NCI-H146 treated with DMSO at 0.1 percent for 48 hours (cell line): Measurements from ENCODE around the gene SLC26A2.
"Not testable (repeated sequence)": the region's sequence is repeated elsewhere in the genome, so short reads cannot be mapped to it uniquely, and the experiment has no call there.

Experiments
- DNase-seq: peaks from one replicate; lab custom pipeline; 2025; ENCODE audit not compliant: unreplicated experiment; lab: John Stamatoyannopoulos, UW

The SLC26A2 gene

GRCh38 chr5:149936700-149937091 is 23.9 kb upstream of the SLC26A2 start:
- no peak for DNase-seq

DNA sequence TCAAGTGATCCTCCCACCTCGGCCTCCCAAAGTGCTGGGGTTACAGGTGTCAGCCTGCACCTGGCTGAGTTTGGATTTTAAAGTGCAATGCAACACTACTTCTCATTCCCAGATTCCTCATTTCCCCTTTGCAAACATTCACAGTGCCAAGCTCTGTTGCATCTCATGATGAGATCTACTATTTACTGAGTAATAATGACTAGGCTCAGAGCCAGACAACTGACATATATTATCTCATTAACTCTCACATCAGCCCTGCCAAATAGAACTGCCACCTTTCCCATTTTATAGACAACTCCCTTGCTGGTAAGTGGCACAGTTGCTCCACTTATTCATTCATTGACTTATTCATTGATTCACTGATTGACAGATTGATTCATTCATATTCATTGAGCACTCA is 22.9 kb upstream of the SLC26A2 start:
- DNase-seq, result peak; percentile 67

DNA sequence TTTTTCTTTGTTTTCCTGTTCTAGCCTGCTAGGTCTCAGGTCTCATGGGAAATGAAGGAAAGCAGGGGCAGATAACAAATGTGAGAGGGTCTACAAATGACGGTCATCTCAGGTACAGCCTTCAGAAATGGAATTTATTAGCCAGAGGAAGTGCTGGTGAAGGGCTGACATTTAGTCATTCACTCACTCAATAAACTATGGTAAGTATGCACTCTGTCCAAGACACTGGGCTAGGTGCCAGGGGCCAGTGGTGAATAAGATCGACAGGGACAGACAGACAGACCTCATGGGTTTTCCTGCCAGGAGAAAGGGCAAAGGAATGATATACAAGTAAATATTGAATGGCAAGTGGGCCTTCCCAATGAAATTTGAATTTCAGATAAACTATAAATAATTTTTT is 22.3 kb upstream of the SLC26A2 start:
- no peak for DNase-seq

DNA sequence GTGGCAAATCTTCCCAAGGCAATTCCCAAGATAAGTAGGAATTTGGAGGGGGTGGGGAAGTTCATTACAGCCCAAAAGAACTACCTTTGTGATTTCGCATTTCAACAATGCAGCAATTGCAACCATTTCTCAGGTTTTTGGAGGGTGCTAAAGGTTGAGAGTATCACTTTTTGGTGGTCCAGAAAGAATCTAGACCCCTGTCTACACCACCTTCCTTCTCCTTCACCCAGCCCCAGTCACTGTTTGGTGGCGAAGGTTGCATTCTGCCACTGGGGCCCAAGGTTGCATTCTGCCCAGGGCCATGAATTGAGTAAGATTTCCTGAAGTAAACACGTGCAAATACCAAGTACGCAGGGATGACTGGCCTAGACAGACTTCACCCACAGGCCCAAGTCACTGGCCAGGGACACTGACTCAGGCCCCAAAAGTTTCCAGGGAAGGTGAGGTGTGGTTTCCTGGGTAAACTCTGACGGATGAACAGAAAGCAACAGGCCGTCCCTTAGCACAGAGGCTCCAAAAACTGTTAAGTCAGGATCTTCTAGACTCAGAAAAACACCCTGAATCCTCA is 21.7 kb upstream of the SLC26A2 start:
- no peak for DNase-seq

GRCh38 chr5:149939546-149939945 is 21.0 kb upstream of the SLC26A2 start:
- no peak for DNase-seq

GRCh38 chr5:149940077-149940574 is 20.4 kb upstream of the SLC26A2 start:
- DNase-seq, result no peak

DNA sequence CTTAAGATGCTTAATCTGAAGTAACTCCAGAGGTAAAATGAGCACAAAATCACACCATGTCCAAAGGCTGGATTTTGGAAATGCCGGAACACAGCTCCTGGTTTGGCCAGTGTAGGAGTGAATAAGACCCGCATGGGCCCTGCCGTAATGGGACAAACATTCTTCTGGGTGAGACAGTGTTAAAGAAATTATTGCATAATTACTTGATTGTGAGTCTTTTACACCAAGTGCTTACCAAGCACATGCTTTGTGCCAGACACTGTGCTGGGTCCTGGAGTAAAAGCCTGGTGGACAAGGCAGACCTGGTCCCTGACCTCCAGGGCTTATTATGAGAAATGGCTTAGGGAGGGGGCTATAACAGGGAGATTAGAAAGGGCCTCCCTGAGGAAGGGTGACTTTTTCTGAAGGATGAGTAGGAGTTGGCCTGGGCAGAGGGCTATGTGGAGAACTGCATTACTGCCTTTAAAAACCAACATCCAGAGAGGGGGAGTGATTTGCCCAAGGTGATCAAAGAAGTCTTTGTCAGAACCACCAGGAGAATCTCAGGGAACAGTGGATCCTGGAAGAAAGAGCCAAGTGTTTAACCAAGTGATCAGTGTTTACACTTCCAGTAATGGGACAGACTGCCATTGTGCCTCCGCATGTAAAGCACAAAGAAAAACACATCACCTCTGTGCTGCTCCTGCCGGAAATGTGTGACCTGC is 19.5 kb upstream of the SLC26A2 start:
- no peak for DNase-seq

DNA sequence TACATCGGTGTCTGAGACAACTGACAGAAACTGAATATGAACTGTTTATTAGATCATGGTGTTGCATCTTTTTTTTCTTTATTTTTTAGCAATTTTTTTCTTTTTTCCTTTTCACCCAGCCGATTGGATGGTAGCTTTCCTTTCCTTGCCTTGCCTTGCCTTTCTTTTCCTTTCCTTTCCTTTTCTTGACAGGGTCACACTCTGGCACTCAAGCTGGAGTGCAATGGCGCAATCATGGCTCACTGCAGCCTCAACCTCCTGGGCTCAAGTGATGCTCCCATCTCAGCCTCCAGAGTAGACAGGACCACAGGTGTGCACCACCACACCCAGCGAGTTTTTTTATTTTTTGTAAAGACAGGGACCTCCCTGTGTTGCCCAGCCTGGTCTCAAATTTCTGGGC is 18.8 kb upstream of the SLC26A2 start:
- no peak for DNase-seq

DNA sequence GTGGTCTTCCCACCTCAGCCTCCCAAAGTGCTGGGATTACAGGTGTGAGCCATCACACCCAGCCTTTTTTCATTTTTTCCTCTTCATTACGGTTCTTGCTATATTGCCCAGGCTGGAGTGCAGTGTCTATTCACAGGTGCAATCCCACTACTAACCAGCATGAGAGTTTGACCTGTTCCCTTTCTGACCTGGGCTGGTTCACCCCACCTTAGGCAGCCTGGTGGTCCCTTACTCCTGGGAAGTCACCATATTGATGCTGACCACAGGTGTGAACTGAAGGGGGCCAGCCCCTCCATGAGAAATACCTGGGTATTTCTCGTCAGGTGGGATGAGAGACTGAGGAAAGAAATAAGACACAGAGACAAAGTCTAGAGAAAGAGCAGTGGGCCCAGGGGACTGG is 18.4 kb upstream of the SLC26A2 start:
- DNase-seq, result no peak

- DNase-seq, result not testable (repeated sequence)
Observed at GRCh38 chr5:149942741-149943169, 17.8 kb upstream of the SLC26A2 start.

- DNase-seq, result not testable (repeated sequence)
Observed at GRCh38 chr5:149943177-149943949, 17.2 kb upstream of the SLC26A2 start.

DNA sequence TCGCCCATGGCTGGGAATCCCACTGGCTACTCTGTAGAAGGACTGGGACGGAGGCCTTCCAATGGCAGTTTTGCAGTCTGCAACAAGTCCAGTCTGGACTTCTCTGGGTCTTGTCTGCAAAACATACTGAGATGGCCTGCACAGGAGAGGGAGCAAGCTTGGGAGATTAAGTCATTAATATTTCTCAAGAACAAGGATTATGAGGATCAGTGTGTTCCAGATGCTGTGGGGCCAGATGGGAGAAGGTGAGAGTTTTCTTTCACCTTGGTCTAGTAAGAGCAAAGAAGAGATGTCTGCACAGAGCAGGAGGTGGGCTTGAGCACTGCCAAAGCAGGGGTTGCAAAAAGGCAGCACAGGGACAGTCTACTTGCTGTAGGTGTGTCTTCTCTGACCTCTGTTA is 15.9 kb upstream of the SLC26A2 start, which contains the start of gene PDE6A:
Gene PDE6A, minus strand, starts transcription at position 128 of the 400 bp plus-strand sequence. Its CDS starts 120 bp downstream, at position 8.
- no peak for DNase-seq

DNA sequence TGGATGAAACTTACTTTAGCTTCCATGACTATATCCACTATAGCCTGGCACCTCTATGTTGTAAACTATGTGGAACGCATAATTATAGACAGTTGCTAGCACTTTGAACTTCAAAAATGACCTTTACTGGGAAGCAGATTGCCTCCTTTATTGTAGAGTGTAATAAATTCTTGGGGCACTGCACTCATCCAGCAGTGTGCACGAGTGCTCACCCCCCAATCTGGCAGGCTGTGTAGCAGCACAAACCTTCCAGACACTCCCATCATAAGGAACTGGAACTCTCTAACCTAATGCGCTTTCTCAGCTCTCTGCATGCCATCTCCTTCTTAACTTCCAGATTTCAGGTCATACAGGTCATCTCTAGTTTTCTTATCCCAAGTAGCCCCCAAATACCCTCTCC is 14.4 kb upstream of the SLC26A2 start:
- no peak for DNase-seq

- DNase-seq, result no peak
Observed at GRCh38 chr5:149948993-149949392, 11.6 kb upstream of the SLC26A2 start.

DNA sequence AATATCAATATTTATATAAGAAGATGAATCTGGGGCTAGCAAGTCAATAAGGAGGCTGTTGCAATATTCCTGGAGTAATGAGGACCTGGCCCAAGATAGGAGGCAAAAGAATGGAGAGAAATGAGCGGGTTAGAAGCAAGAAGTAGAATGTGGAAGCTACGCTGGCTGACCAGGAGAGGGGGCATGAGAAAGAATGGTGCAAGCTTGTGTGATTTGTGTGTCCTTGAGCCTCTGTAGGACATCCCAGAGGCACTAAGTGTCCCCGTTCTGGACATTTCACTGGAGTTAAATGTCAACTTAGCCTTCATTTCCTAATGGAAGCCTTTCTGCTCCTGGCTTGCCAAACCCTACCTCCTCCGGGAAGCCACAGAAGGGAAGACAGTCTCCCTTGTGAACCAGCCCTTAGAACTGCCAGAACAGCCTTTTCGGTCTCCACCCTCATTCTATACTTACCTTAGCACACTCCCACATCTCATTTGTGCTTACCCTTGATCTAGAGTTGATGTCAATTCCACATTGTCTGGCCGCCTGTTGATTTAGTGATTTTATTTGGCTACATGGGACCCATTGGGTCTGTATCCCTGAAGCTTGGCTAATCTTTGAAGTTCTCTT is 9.3 kb upstream of the SLC26A2 start:
- no peak for DNase-seq

- DNase-seq, result no peak
Observed at GRCh38 chr5:149953436-149954121, 7.0 kb upstream of the SLC26A2 start.

- no peak for DNase-seq
Observed at GRCh38 chr5:149954798-149955197, 5.8 kb upstream of the SLC26A2 start.

GRCh38 chr5:149956685-149957084 is 3.9 kb upstream of the SLC26A2 start:
- DNase-seq, result no peak

GRCh38 chr5:149957855-149958254 is 2.7 kb upstream of the SLC26A2 start:
- DNase-seq, result no peak

GRCh38 chr5:149959406-149960236 is 937 bp upstream of the SLC26A2 start:
- DNase-seq, result no peak
